ENCODE measurements around the gene NTM. TPM values are rescaled to one million over a fixed set of nuclear protein-coding genes. Genes with fewer than 3 reads are reported as not detected.

The NTM gene
- total RNA-seq, 4 donors from 2014 or later = 0.21 to 3.2 (median 0.84) TPM

DNA sequence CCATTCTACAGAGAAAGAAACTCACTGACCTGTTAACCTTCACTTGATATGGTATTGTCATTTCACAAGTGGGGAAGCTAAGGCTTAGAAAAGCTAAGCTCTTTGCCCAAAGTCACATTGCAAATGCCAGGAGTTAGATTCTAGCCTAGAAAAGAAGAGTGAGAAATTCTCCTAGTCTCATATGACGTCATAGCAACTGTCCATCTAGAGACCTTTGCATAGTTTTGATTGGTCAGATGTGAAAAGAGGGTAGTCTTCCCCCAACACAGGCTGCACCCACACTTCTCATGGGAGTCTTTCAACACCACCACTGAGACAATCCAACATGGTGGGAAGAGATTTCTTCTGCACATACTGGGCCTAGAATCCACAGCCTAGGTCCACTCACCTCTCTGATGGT lies 197.9 kb downstream of the NTM start:
- Histone ChIP-seq H3K27ac (no peak overlapping the region), H3K4me3 (no peak overlapping the region), H3K36me3 (no peaks in the 10 kb centered on the region), H3K27me3 (peaks cover 0 to 5% (median 0%) of the 10 kb centered on the region in 4 donors), H3K4me1 (no peaks in the 10 kb centered on the region), H3K9me3 (no peaks in the 10 kb centered on the region)
- intact Hi-C loops (cut with DNase I) = no loop called here
- no peak for DNase-seq
- no peak for TF ChIP-seq POLR2A (IDR thresholded peaks at IDR 0.05)
- TF ChIP-seq, protein P1, sequence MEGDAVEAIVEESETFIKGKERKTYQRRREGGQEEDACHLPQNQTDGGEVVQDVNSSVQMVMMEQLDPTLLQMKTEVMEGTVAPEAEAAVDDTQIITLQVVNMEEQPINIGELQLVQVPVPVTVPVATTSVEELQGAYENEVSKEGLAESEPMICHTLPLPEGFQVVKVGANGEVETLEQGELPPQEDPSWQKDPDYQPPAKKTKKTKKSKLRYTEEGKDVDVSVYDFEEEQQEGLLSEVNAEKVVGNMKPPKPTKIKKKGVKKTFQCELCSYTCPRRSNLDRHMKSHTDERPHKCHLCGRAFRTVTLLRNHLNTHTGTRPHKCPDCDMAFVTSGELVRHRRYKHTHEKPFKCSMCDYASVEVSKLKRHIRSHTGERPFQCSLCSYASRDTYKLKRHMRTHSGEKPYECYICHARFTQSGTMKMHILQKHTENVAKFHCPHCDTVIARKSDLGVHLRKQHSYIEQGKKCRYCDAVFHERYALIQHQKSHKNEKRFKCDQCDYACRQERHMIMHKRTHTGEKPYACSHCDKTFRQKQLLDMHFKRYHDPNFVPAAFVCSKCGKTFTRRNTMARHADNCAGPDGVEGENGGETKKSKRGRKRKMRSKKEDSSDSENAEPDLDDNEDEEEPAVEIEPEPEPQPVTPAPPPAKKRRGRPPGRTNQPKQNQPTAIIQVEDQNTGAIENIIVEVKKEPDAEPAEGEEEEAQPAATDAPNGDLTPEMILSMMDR (IDR thresholded peaks at IDR 0.05) = no peak
- WGBS, 2 donors = 64 to 100% methylated on average over 1 of the region's 1 CpG

DNA sequence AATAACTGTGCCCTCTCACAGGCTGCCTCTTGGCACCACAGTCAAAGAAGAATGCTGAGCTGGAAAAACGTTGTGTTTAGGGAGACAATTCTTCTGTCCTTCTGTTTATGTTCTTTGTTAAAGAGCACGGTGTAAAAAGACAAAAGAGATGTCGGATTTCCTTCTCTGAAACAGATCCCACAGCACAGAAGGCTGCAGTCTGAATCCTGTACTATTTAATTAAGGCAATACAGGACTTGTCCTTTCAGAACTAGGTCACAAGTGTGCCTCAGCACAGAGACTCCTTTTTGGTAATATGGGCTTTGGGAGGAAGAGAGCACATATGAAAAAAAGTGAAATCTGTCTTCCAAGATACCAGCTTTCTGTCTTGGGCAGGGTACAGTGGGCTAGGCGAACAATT lies 201.2 kb downstream of the NTM start:
- no peak overlapping the region for H3K4me3 ChIP-seq
- no peak overlapping the region for H3K27ac ChIP-seq
- H3K9me3 ChIP-seq = no peaks in the 10 kb centered on the region
- 23 to 35% methylated on average over 4 of the region's 4 CpGs for WGBS, 2 donors
- H3K27me3 ChIP-seq = peaks cover 0 to 5% (median 0%) of the 10 kb centered on the region in 4 donors
- no peaks in the 10 kb centered on the region for H3K4me1 ChIP-seq
- intact Hi-C loops (cut with DNase I) = no loop called here
- no peaks in the 10 kb centered on the region for H3K36me3 ChIP-seq
- no peak for TF ChIP-seq POLR2A (IDR thresholded peaks at IDR 0.05)
- TF ChIP-seq, protein P1 (IDR thresholded peaks at IDR 0.05) = no peak
- DNase-seq = no peak

DNA sequence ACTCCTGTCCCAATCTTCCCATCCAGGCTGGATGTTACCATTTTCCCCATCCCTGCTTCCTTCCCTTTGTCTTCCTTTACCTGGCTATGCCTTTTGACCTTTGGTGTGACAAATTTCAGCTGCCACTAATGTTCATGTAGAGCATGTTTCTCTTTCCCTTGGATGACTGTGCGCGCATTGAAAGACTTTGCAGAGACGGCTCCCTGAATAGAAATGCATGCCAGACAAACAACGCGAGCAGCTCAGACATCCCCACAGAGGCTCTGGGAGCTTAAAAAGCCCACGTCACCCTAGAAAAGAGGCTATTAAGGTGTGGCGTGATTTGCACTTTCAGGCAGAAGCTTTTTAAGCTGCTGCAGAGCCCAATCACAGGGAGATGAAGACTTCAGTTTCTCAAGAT lies 202.0 kb downstream of the NTM start:
- intact Hi-C loops (cut with DNase I) = no loop called here
- Histone ChIP-seq H3K27me3 (no peaks in the 10 kb centered on the region), H3K4me3 (no peak overlapping the region), H3K36me3 (no peaks in the 10 kb centered on the region), H3K4me1 (no peaks in the 10 kb centered on the region), H3K27ac (no peak overlapping the region), H3K9me3 (no peaks in the 10 kb centered on the region)
- DNase-seq = no peak
- 58 to 59% methylated on average over 6 to 7 of the region's 7 CpGs for WGBS, 2 donors
- no peak for TF ChIP-seq POLR2A (IDR thresholded peaks at IDR 0.05)
- TF ChIP-seq, protein P1 (IDR thresholded peaks at IDR 0.05) = no peak

DNA sequence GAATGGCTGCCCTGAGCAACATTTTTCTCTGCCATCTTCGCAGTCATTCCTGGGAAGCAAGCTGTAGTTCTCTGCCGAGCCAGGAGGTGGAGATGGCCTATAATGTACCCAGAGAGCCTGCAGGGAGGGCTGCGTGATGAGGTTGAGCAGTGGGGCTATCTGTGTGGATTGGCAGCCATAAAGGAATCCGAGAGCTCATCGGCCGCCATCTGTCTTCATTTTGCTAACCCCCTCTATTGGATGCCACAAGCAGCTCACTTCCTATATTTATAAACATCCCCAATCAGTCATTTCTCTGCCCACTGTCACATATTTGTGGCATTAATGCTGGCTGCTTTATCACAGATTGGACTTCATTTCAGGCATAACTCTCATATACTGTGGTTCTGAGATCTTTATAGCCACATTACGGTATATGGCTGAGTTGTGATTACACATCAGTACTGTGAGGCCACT lies 209.5 kb downstream of the NTM start:
- H3K36me3 ChIP-seq = no peaks in the 10 kb centered on the region
- intact Hi-C loops (cut with DNase I) = no loop called here
- TF ChIP-seq, protein P1 (IDR thresholded peaks at IDR 0.05) = peak in 3 of 6 experiments; percentile 9 to 36 (median 10)
- no peak for TF ChIP-seq POLR2A (IDR thresholded peaks at IDR 0.05)
- H3K4me3 ChIP-seq = no peak overlapping the region
- H3K9me3 ChIP-seq = no peaks in the 10 kb centered on the region
- H3K27ac ChIP-seq = no peak overlapping the region
- DNase-seq = no peak
- no peaks in the 10 kb centered on the region for H3K4me1 ChIP-seq
- 56 to 62% methylated on average over 7 of the region's 7 CpGs for WGBS, 2 donors
- no peaks in the 10 kb centered on the region for H3K27me3 ChIP-seq

DNA sequence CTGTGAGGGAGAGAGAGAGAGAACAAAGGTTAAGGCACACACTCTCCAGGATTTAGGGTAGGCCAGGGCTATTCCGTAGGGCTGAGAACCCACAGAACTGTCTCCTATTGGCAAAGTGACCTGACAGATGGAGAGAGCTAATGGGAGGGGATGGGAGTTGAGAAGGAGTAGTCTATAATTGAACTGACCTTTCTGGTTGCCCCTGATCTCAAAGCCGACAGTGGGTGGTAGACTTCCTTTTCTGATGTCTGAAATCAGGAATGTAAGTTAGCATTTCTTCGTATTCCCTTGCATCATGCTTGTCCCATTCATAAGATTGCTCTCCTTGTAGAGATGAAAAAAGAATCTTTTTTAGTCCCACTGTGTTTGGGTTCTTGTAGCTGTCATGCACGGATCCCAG lies 210.1 kb downstream of the NTM start:
- Histone ChIP-seq H3K4me1 (no peaks in the 10 kb centered on the region), H3K4me3 (no peak overlapping the region), H3K27me3 (no peaks in the 10 kb centered on the region), H3K27ac (no peak overlapping the region), H3K9me3 (no peaks in the 10 kb centered on the region), H3K36me3 (no peaks in the 10 kb centered on the region)
- intact Hi-C loops (cut with DNase I) = no loop called here
- WGBS, 2 donors = 76 to 77% methylated on average over 4 of the region's 4 CpGs
- DNase-seq = no peak
- TF ChIP-seq POLR2A (IDR thresholded peaks at IDR 0.05) = no peak
- TF ChIP-seq, protein P1 (IDR thresholded peaks at IDR 0.05) = no peak

All from esophagus squamous epithelium (tissue), 5 donors.